Lower lobe of right lung (tissue), 2 donors: Measurements from ENCODE around the gene NRP1. TPM values are rescaled to one million over a fixed set of nuclear protein-coding genes. Genes with fewer than 3 reads are reported as not detected.

ENCODE experiments used
- ATAC-seq, 2 donors: fragments of 200-7000 bp; cut with Tn5 transposase; one replicate each; pipeline ENCODE4 v1.9.1; 2020 to 2022; ENCODE audit warnings: mild to moderate bottlenecking in 2 of 2, moderate library complexity in 2 of 2
- DNase-seq: peaks from one replicate; pipeline ENCODE4 v3.0.0-alpha.2; 2020
- H3K27ac ChIP-seq: fragments of 200-600 bp; one replicate; pipeline ENCODE4 v1.8.0; 2022
- H3K27me3 ChIP-seq: fragments of 200-600 bp; one replicate; pipeline ENCODE4 v1.8.0; 2022; ENCODE audit warnings: low read depth
- H3K36me3 ChIP-seq: fragments of 200-600 bp; one replicate; pipeline ENCODE4 v1.8.0; 2022; ENCODE audit warnings: mild to moderate bottlenecking
- H3K4me1 ChIP-seq: fragments of 200-600 bp; one replicate; pipeline ENCODE4 v1.8.0; 2022
- H3K4me3 ChIP-seq: fragments of 200-600 bp; one replicate; pipeline ENCODE4 v1.8.0; 2022; ENCODE audit warnings: mild to moderate bottlenecking
- H3K9me3 ChIP-seq: fragments of 200-600 bp; one replicate; pipeline ENCODE4 v1.8.0; 2022
- CTCF ChIP-seq: fragments of 200-600 bp; IDR thresholded peaks from one replicate; pipeline ENCODE4 v1.8.0; 2022; ENCODE audit warnings: antibody characterized with exemption, mild to moderate bottlenecking
- intact Hi-C: fragments of 100-400 bp; cut with DNase I; formaldehyde crosslinking; loops from one replicate; pipeline ENCODE4 v1.11.0; 2022
- total RNA-seq: library from RNA; stranded (reverse); fragmentation: NEBNext Ultra II Directional; extraction: Animal tissue kit (Norgen Biotek cat#: 25700); gene quantifications from one replicate; pipeline ENCODE4 v1.2.1, GENCODE V29; 2021
- donor health status: DM: no; HTN: yes; CAD: no; lungs with severe emphysema.

Gene NRP1
- total RNA-seq, 1 donor from 2014 or later: 127 TPM

GRCh38 chr10:33190406-33190805, 144.1 kb downstream of the NRP1 start:
- Histone ChIP-seq H3K27ac (no peak overlapping the region), H3K9me3 (no peaks in the 10 kb centered on the region), H3K27me3 (no peaks in the 10 kb centered on the region), H3K36me3 (peaks cover 39% of the 10 kb centered on the region), H3K4me3 (no peak overlapping the region), H3K4me1 (peaks cover 26% of the 10 kb centered on the region)
- intact Hi-C loops: no loop called here
- no peak for TF ChIP-seq CTCF
- ATAC-seq (no peak), DNase-seq (no peak)

- Histone ChIP-seq H3K27ac (no peak overlapping the region), H3K36me3 (peaks cover 45% of the 10 kb centered on the region), H3K4me1 (peaks cover 20% of the 10 kb centered on the region), H3K4me3 (no peak overlapping the region), H3K27me3 (no peaks in the 10 kb centered on the region), H3K9me3 (no peaks in the 10 kb centered on the region)
- DNase-seq (no peak), ATAC-seq (no peak)
- intact Hi-C loops: no loop called here
- TF ChIP-seq CTCF: no peak
Measured at GRCh38 chr10:33189808-33190207, 144.7 kb downstream of the NRP1 start.

- TF ChIP-seq CTCF: no peak
- H3K9me3 ChIP-seq: no peaks in the 10 kb centered on the region
- DNase-seq (no peak), ATAC-seq (no peak)
- intact Hi-C loops: no loop called here
- H3K27ac ChIP-seq: no peak overlapping the region
- H3K4me3 ChIP-seq: no peak overlapping the region
- peaks cover 15% of the 10 kb centered on the region for H3K4me1 ChIP-seq
- H3K36me3 ChIP-seq: peaks cover 50% of the 10 kb centered on the region
- no peaks in the 10 kb centered on the region for H3K27me3 ChIP-seq
Measured at GRCh38 chr10:33189363-33189762, 145.1 kb downstream of the NRP1 start.

- TF ChIP-seq CTCF: no peak
- ATAC-seq (no peak), DNase-seq (no peak)
- Histone ChIP-seq H3K9me3 (no peaks in the 10 kb centered on the region), H3K27me3 (no peaks in the 10 kb centered on the region), H3K4me3 (no peak overlapping the region), H3K36me3 (peaks cover 67% of the 10 kb centered on the region), H3K27ac (no peak overlapping the region), H3K4me1 (no peaks in the 10 kb centered on the region)
- intact Hi-C loops: no loop called here
Measured at GRCh38 chr10:33187427-33187999, 147.0 kb downstream of the NRP1 start.

GRCh38 chr10:33186150-33186549, 148.3 kb downstream of the NRP1 start:
- H3K9me3 ChIP-seq: no peaks in the 10 kb centered on the region
- no peak overlapping the region for H3K4me3 ChIP-seq
- DNase-seq (no peak), ATAC-seq (no peak)
- H3K4me1 ChIP-seq: no peaks in the 10 kb centered on the region
- no peak for TF ChIP-seq CTCF
- intact Hi-C loops: no loop called here
- peaks cover 70% of the 10 kb centered on the region for H3K36me3 ChIP-seq
- H3K27ac ChIP-seq: no peak overlapping the region
- no peaks in the 10 kb centered on the region for H3K27me3 ChIP-seq
